Measurements from ENCODE around the gene ACOX1. TPM values are rescaled to one million over a fixed set of nuclear protein-coding genes. Genes with fewer than 3 reads are reported as not detected.

The ACOX1 gene
- polyA plus RNA-seq, 1 donor (not counting 4 experiments of a cell fraction or from before 2014, with no cell fraction given) = 31.8 TPM

- Histone ChIP-seq H3K27me3 (ENCODE audit: control insufficient read depth, extremely low read depth, insufficient read depth, low read length) (no peaks in the 10 kb centered on the region), H2AFZ (ENCODE audit: control insufficient read depth, low read length) (no peak overlapping the region), H3K36me3 (ENCODE audit: control insufficient read depth in 2 of 2, extremely low read depth in 1 of 2, insufficient read depth in 2 of 2, low read length in 2 of 2) (peaks cover 16 to 28% of the 10 kb centered on the region in 2 experiments), H3K4me1 (ENCODE audit: control insufficient read depth, extremely low read depth, insufficient read depth, low read length) (peaks cover 10% of the 10 kb centered on the region), H3K27ac (ENCODE audit: control insufficient read depth, insufficient read depth, low read length) (no peak overlapping the region), H4K20me1 (ENCODE audit: control insufficient read depth, extremely low read depth, insufficient read depth, low read length) (no peaks in the 10 kb centered on the region), H3K4me2 (ENCODE audit: control insufficient read depth, extremely low read depth, insufficient read depth, low read depth, low read length) (no peak overlapping the region), H3K9me3 (ENCODE audit: control insufficient read depth, low read depth, low read length) (no peaks in the 10 kb centered on the region), H3K9ac (ENCODE audit: control insufficient read depth, extremely low read depth, insufficient read depth, low read length) (no peak overlapping the region), H3K9me1 (ENCODE audit: control insufficient read depth, extremely low read depth, insufficient read depth, low read length) (no peaks in the 10 kb centered on the region), H3K79me2 (ENCODE audit: control insufficient read depth, insufficient read depth, low read length) (peaks cover 8% of the 10 kb centered on the region), H3K4me3 (ENCODE audit: control insufficient read depth in 2 of 3, extremely low read depth in 1 of 3, insufficient read depth in 2 of 3, low read depth in 1 of 3, low read length in 3 of 3) (no peak overlapping the region)
- no peak for DNase-seq (ENCODE audit: low read depth, low spot score)
- no peak for FAIRE-seq
- dilution Hi-C loops (cut with MboI; ENCODE audit: extremely low pct_ligation_motif_present, low sequenced_read_pairs) = no loop called here
- TF ChIP-seq CTCF (optimal IDR thresholded peaks at IDR 0.05 in 1 of 3, IDR thresholded peaks at IDR 0.05 in 1 of 3, conservative IDR thresholded peaks at IDR 0.05 in 1 of 3; ENCODE audit: extremely low read depth in 1 of 3, insufficient read depth in 2 of 3, low read length in 3 of 3) = no peak
- no peak for TF ChIP-seq EZH2 (IDR thresholded peaks at IDR 0.05; ENCODE audit: low read length)
Observed at GRCh38 chr17:75902406-75902805, 76.6 kb downstream of the ACOX1 start.

GRCh38 chr17:75901727-75902126, 77.2 kb downstream of the ACOX1 start:
- Histone ChIP-seq H3K9me3 (ENCODE audit: control insufficient read depth, low read depth, low read length) (no peaks in the 10 kb centered on the region), H3K27me3 (ENCODE audit: control insufficient read depth, extremely low read depth, insufficient read depth, low read length) (no peaks in the 10 kb centered on the region), H3K4me3 (ENCODE audit: control insufficient read depth in 2 of 3, extremely low read depth in 1 of 3, insufficient read depth in 2 of 3, low read depth in 1 of 3, low read length in 3 of 3) (no peak overlapping the region), H2AFZ (ENCODE audit: control insufficient read depth, low read length) (no peak overlapping the region), H3K79me2 (ENCODE audit: control insufficient read depth, insufficient read depth, low read length) (peaks cover 8% of the 10 kb centered on the region), H3K9me1 (ENCODE audit: control insufficient read depth, extremely low read depth, insufficient read depth, low read length) (no peaks in the 10 kb centered on the region), H4K20me1 (ENCODE audit: control insufficient read depth, extremely low read depth, insufficient read depth, low read length) (no peaks in the 10 kb centered on the region), H3K36me3 (ENCODE audit: control insufficient read depth in 2 of 2, extremely low read depth in 1 of 2, insufficient read depth in 2 of 2, low read length in 2 of 2) (peaks cover 18 to 28% of the 10 kb centered on the region in 2 experiments), H3K4me1 (ENCODE audit: control insufficient read depth, extremely low read depth, insufficient read depth, low read length) (peaks cover 10% of the 10 kb centered on the region), H3K4me2 (ENCODE audit: control insufficient read depth, extremely low read depth, insufficient read depth, low read depth, low read length) (no peak overlapping the region), H3K9ac (ENCODE audit: control insufficient read depth, extremely low read depth, insufficient read depth, low read length) (no peak overlapping the region), H3K27ac (ENCODE audit: control insufficient read depth, insufficient read depth, low read length) (no peak overlapping the region)
- TF ChIP-seq CTCF (optimal IDR thresholded peaks at IDR 0.05 in 1 of 3, IDR thresholded peaks at IDR 0.05 in 1 of 3, conservative IDR thresholded peaks at IDR 0.05 in 1 of 3; ENCODE audit: extremely low read depth in 1 of 3, insufficient read depth in 2 of 3, low read length in 3 of 3) (no peak), EZH2 (IDR thresholded peaks at IDR 0.05; ENCODE audit: low read length) (no peak)
- DNase-seq (ENCODE audit: low read depth, low spot score) = no peak
- FAIRE-seq = no peak
- dilution Hi-C loops (cut with MboI; ENCODE audit: extremely low pct_ligation_motif_present, low sequenced_read_pairs) = no loop called here
